Measurements from ENCODE around the gene NR6A1.
"Not testable (repeated sequence)": the region's sequence is repeated elsewhere in the genome, so short reads cannot be mapped to it uniquely, and the experiment has no call there.

Gene NR6A1

DNA sequence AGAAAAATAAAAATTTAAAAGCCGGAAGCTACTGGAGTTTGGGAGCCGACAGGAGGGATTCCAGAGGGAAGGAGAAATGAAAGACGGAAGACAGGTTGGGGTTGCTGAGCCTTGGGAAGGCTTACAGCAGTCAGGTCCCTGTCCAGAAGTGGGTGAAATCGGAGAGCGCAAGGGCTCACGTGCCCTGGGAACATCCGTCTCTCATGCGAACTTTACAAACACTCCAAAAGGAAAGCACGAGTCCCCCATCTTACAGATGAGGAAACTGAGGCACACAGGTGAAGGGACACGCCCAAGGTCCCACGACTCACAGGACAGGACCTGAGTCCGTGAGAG, 5.5 kb upstream of the NR6A1 start:
- DNase-seq, result no peak

DNA sequence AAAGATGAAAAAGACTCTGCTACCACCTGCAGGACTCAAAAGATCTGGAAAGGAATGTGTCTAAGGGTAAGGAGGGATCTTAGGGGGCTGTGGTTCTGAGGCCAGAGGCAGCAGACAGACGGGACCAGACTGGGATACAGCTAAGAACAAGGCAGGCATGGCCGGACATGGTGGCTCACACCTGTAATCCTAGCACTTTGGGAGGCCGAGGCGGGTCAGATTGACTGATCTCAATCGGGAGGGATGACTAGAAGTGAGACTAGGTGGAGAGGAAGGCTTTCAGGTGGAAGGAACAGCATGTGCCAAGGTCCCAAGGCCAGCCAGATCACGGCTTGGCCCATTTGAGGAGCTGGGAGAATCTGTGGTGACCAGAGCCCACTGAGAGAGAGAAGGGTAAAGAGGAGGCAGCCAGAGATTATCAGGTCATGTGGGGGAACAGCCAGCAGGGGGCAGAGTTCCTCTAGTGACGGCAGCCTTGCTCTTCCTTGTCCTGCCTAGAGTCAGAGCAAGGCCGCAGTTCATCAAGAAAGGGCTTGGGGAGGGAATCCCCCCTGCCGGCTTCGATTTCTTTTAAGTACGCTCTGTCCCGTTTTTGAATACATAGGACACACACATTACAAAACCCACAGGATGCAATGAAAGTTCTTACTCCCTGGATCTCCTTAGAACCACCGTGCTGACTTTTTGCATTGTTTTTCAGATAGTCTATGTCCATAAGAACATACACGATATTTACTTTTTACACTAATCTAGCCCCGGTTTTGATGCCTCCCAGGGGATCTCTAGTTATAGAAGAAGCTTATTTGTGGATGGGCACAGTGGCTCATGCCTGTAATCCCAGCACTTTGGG, 3.2 kb upstream of the NR6A1 start:
- DNase-seq, result peak; percentile 19

DNA sequence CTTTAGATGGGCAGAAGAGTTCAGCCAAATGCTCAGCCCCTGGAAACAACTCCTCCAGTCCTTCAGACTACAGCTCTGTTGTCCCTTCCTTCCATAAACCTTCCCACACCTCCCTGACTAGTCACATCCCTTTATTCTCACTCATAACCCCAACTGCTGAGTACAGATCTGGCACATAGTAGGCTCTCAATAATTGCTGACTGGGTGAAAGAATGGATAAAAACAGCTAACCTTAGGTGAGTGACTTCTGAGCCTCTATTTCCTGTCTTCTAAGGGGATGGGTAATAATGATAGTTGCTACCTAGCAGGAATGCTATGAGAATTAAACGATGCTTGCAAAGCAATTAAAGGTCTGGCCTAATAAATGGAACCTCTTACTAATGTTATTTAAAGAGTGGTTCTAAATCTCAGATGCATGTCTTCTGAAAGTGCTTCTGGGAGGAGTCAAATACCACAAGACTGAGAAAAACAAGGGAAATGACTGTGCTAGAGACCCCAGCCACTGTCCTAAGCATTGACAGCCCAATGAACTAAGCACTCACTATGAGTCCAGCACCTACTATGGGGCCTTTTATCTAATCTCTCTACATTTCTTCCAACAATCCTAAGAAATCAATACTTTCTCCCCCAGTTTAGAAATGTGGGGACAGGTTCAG, 2.5 kb upstream of the NR6A1 start:
- no peak for DNase-seq

DNA sequence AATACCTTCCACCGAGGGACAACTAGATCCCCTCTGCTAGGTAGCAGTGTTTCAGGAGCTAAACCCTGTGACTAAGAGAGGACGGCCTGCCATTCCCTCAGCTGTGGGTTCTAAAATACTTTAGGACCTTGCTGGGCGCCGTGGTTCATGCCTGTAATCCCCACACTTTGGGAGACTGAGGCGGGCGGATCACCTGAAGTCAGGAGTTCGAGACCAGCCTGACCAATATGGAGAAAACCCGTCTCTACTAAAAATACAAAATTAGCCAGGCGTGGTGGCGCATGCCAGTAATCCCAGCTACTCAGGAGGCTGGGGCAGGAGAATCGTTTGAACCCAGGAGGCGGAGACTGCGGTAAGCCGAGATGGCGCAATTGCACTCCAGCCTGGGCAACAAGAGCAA, 1.8 kb upstream of the NR6A1 start:
- not testable (repeated sequence) for DNase-seq

DNA sequence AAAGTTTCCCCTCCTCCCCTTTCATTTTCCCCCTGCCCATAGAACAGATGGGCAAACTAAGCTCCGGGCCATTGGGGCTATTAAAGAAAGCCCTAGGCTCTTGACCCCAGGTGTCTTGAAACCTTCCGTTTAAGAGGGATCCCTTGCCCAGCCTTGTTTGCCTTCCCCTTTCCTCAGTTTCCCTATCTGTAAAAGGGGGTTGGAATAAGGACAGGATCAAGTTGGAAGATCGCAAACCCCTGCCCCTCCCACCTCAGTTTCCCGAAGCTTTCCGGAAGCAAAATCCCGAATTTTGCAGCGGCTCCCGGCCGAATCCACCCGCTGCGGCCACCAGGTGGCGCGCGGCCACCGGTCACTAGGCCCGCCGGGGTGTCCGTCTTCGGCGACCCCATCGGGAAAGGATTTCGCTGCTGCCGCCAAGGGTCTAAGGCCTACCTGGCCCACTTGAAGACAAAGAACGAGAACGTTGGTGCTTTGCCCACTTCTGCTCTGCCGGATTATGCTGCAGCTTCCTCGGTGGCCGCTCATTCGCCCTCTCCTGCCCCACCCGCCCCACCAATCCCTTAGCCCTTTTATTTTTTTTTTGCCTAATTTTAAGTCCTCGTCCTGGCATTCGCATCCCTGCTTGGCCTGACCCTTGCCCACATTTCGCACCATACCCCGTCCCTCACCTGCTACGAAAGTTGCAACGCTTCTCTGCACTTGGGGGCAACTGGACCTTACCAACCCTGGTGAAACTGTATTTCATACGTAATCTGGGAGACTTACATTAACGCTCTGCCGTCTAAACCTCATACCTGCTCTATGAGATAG, 962 bp upstream of the NR6A1 start:
- peak; percentile 54 for DNase-seq

DNA sequence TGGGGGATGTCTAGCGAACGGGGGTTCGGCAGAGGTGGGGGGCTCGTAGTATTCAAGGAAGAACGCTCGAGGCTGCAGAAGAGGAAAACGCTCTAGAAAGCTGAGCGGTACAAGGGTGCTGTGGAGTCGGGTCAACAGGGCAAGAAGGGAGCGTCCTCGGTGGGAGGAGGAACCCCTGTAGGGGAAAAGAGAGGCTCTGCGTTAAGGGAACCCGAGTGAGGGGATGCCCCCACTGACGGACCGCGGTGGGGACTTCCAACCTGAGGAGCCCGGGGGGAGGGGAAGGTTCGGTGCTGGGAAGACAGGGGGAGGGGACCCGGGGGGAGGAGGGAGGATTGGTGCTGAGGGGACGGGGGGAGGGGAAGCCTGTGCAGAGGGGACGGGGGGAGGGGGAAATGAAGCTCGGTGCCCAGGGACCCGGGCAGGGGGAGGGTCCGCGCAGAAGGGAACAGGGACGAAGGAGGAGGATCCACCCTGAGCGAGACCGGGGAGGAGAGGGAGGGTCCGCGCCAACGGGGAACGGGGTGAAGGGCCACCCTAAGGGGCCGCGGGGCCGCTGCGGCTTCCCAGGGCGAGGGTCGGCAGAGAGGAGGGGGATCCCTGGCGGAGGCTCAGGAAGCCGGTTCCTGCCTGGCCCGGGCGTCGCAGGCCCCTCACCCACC, 621 bp downstream of the NR6A1 start:
- no peak for DNase-seq

DNA sequence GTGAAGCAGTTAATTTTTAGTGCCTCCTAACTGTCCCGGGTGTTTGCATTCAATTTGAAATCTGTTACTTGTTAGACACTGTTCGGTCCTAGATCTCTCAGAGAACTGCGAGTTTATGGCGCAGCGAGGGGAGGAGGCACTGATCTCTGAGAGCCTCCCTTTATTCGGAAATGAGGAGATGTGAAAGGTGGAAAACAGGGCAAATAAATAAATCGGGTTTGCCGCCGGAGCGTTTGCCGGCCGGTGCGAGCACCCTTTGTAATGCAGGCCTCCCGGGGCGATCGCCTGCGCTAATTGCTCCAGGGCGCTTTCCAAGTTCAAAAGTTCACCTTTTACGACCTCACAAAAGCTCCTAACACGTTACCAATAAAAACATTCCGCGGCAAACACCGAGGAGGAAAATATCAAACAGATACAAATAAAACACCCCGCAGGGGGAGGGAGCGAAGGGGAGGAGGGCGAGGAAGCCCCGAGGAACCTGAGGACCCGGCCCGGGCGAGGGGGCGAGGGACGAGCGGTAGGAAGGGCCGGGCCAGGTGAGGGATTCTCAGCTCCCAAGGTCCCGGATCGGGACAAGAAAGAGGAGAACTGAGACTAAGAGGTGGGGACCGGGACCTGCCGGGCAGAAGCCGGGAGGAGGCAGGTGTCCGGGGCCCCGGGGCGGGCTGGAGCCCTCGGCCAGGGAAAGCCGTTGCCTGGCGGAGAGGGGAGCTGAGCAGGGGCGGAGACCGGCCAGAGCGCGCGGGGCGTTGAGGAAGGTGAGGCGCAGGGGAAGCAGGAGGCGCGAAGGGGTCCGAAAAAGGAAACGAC, 1.4 kb downstream of the NR6A1 start:
- no peak for DNase-seq

DNA sequence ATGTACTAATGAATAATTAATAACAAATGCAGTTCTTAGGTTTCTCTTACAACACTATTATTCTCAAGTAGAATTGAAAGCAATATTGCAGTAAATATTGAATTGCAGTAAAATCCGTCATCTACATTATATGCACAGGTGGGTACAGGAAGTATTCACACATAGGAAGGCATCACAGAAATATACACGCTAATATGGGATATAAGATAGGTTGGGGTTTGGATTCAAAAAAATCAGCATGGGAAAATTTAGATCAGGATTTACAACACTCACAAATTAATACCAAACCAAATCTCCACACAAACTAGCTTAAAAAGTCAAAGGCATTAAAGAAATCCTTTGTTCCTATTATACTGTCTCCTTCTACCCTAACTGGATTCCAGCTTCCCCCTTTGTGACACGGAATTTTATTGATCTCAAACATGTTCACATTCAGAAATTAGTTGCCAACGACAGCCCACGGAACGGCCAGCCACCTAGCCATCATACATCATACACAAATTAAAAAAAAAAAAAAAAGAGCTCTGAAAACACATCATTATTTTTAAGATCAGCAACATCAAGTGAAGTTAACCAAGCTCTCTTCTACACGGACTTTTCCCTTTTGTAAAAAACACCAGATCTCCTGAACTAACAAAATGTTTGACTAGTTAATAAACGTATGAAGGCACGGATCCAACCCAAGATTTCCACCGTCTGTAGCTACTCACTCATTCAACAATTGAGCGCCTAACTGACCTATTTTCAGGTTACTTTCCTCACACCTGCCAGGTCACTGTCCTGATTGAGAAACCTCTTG, 2.2 kb downstream of the NR6A1 start:
- no peak for DNase-seq

DNA sequence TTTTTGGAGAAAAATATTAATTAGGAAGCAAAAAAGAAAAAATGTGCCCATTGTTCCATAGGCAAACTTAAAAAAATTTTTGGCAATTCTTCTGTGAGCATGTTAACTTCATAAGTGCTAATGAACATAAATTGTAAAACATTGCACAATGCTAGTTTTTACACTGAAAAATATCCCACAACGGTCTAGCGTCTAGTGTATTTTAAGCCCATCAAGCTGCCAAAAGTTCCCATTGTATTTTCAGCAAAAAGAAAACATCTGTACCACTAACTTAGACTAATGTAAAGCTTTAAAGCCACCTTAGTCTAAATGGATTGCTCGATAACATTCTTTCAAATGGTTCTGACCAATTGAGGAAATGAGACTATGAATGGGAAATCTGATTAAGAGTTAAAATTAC, 2.8 kb downstream of the NR6A1 start:
- no peak for DNase-seq

DNA sequence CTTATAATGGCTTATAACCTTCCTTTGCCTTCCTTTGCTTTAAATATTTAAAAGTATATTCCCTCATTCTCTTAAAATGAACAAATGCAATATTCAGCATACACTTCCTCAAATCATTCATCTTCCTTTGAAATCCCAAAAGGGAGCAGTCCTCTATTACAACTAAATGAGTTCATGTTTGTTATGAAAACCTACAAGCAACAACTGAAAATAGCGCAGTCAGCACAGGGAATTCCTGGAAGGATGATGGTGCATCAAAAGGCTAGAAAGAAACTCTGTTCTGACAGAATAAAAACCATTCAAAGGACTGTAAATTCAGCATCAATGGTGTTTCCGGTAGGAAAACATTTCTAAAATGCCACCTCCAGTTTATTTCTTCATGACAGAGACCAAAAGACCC, 3.3 kb downstream of the NR6A1 start:
- no peak for DNase-seq

DNA sequence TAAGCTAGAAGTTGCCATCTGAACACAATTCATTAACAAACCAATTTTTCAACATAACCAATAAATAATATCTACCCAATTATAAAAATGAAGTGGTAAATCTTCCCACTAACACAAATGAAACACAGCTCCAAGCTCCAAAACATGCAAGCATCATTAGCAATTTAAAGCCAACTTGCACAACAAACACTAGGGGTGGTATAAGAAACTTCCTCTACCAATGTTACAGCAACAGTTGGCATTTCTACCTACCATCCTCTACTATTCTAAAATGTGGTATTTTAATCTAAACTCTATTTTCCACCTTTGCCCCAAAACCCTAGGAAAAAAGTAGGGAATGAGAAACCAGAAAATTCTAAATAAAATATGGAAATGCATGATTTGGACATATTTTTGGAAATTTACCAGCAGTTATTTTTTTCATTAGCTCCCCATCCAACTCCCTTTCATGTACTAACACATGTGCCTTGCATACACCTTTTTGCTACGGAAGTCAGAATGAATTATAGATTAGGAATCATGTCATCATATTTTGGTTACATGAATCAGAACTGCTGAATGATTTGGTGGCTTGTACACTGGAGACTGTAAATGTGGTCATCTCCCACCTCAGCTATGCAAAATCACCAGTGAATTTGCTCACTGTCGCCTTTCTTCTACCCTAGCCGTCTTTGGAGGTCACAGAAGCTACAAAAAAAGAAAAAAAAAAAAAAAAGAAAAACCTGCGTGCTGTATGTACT, 4.1 kb downstream of the NR6A1 start:
- no peak for DNase-seq

DNA sequence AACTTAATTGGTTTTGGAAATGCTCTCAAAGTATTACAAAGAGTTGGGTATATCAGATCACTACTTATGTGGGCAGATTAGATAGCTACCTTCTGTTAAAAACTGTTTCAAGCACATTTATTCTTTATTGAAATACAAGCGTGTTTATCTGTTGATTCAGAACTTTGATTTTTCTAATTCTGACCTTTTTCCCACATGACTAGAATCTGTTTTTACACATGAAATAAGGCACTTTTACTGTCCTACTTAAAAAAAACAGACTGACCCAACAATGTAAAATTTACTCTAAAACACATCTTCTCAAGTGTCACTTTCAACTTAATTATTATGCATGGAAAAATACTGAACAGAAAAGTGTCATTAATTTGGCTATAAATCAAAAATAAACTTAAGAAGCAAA, 4.8 kb downstream of the NR6A1 start:
- DNase-seq, result no peak

DNA sequence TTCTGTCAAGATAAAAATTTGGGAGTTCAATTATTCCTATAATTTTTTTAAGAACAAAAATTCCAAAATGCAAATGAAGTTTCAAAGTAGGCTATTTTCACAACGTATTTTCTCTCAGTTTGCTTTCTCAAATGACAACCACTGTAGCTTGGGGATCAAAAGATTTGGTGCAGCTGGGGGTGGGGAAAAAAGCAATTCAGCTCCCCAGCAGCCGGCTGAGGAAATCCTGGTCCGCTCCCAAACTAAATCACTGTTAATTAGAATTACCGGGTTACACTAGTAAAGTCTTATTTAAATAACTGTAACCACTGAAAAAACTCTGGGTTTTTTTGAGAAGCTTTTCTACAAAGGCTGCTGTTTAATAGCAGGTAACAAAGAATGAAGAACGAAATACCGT, 5.7 kb downstream of the NR6A1 start:
- no peak for DNase-seq

DNA sequence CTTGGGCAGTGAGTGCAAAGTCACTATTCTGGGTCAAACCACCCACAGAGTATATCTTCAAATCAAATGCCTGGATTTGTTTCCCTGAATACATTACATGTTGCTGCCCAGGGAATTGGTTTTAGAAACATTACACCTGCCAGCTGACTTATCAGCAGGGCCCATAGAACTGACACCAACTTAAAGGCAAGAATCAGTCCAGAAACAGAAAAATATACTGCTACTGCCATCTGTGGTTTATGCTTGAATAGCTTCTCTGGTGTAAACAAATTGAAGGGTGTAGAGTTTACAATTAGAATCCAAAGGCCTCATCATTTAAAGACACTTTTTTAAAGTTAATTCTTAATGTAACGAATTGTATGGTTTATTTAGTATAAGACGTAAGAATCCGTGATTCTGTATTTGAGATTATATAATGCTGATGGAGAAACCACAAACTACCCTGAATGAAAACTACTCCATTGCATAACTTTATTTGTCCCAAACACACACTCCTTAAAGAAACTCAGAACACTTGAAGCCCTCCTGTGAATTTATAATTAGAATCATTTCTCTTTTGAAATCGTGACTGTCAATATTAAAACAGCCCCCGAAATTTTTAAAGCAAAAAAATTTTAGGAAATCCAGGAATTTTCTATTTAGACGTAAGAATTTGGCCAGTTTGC, 6.2 kb downstream of the NR6A1 start:
- no peak for DNase-seq

DNA sequence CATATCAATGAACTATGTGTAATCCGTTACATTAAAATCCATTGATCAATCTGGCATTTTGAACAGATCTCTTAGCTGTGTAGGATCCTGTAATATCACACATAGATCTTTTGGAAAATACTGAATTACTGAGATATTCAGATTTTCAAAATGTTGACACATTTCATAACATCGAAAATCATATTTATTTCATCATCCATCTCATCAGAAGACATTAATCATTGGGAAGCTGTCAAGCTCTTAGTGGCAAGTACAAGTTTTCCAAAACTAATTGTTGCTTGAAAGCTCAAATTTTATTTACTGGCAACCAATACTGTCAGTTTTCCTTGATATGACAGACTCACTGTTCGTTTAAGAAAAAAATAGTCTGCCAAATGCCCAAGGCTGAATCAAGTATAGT, 8.5 kb downstream of the NR6A1 start:
- DNase-seq, result no peak

DNA sequence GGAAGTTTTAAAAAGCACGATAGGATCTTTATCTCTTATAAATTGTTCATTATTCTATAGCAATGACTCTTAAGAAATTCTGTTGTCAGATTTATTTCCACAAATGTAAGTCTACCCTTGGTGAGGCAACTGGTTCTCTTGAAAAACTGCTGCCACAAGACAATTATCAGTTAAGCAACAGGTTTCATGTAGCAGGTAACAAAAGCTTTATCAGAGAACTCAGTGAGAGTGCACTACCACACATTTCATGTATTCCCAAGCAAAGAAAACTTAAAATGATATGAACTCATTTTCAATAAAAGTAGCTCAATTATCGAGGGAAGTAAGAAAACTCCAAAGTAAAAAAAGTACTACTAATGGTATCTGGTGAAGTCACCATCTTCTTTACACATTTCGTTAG, 9.4 kb downstream of the NR6A1 start:
- DNase-seq, result no peak

DNA sequence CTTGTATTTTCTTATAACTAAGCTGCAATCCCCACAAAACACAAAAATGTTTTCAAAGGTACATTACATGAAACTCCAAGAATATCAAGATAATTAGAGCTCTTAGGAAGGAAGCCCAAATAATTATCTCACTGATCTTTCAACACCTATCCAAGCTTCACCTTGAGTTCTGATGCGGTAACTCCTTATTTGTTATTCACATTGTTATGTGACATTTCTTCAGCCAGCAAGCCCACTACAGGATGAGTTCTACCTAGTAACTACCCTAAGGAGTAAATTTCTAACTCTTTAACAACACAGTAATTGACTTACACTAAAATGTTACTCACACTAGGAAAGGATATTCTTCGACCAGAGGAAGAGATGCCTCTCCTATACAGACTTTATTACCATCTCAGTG, 9.9 kb downstream of the NR6A1 start:
- DNase-seq, result no peak

DNA sequence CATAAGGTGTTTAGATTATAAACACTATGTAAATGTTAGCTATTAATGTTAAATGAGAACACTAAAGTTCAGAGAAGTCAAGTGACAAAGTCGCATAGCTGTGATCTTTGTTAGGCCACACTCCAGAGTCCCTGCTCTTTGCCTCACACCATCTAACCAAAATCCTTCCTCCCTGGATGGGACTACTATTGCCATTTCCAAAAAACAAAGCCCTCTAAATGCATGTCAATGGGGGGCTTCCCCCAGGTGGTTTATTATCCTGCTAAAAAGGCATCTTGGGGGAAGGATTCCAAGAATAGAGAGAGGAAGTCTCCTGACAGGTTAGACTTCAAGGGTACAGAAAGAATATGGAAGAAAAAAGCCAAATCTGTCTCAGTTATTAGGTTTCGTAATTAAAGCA, 10.4 kb downstream of the NR6A1 start:
- no peak for DNase-seq

DNA sequence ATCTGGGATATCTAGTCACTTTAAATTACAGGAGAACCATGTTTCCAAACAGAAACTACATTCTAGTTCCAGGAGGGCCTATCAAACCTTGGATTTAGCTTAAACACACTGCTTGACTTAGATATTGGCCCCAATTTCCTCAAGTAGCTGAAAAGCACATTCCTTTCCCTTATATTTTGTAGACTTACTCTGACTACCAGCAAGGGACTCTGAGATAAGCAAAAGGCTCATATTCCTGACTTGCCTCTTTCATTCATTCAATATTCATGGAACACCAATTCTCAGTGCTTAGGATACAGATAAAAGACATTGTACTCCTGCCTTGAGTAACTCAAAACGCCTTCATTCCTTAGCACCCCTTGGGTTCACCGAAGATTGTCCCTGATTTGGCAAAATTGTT, 11.8 kb downstream of the NR6A1 start:
- DNase-seq, result no peak

DNA sequence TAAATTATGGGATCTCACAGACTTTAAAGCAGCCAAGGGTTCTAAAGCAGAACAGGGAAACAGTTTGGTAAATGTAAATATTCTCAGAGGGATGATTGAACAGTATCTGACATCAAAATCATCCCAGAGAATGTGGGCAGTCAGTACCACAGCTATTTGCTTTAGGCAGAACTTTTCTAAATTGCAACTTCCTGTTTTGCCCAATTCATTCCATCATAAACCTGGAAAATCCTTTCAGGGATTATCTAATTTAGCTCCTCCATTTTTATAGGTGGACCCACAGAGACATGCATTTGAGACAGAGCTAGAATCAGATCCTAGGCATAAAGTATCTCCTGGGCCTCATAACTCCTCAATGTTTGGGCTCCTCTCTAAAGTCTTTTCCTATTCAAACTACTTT, 12.4 kb downstream of the NR6A1 start:
- no peak for DNase-seq

All from NCI-H1105 (cell line).